Measurements from ENCODE around the gene FEN1. TPM values are rescaled to one million over a fixed set of nuclear protein-coding genes. Genes with fewer than 3 reads are reported as not detected.

FEN1 gene
- total RNA-seq, 1 donor, result 43.3 TPM

- no peak for DNase-seq (ENCODE audit: low read depth)
- no peak overlapping the region for H3K4me3 ChIP-seq (ENCODE audit: low read depth, low read length)
- TF ChIP-seq CTCF (IDR thresholded peaks at IDR 0.05; ENCODE audit: insufficient read depth, low read length), result no peak
Observed at GRCh38 chr11:61836193-61836592, 43.5 kb downstream of the FEN1 start.

- TF ChIP-seq CTCF (IDR thresholded peaks at IDR 0.05; ENCODE audit: insufficient read depth, low read length), result no peak
- no peak for DNase-seq (ENCODE audit: low read depth)
- H3K4me3 ChIP-seq (ENCODE audit: low read depth, low read length), result no peak overlapping the region
Observed at GRCh38 chr11:61837411-61838005, 44.8 kb downstream of the FEN1 start.

- TF ChIP-seq CTCF (IDR thresholded peaks at IDR 0.05; ENCODE audit: insufficient read depth, low read length), result no peak
- no peak for DNase-seq (ENCODE audit: low read depth)
- H3K4me3 ChIP-seq (ENCODE audit: low read depth, low read length), result no peak overlapping the region
Observed at GRCh38 chr11:61838501-61838900, 45.8 kb downstream of the FEN1 start.

- TF ChIP-seq CTCF (IDR thresholded peaks at IDR 0.05; ENCODE audit: insufficient read depth, low read length), result no peak
- no peak overlapping the region for H3K4me3 ChIP-seq (ENCODE audit: low read depth, low read length)
- DNase-seq (ENCODE audit: low read depth), result no peak
Observed at GRCh38 chr11:61838921-61839320, 46.2 kb downstream of the FEN1 start.

- DNase-seq (ENCODE audit: low read depth), result no peak
- no peak for TF ChIP-seq CTCF (IDR thresholded peaks at IDR 0.05; ENCODE audit: insufficient read depth, low read length)
Observed at GRCh38 chr11:61839742-61840141, 47.0 kb downstream of the FEN1 start.

GRCh38 chr11:61840371-61840770, 47.7 kb downstream of the FEN1 start:
- no peak for DNase-seq (ENCODE audit: low read depth)
- TF ChIP-seq CTCF (IDR thresholded peaks at IDR 0.05; ENCODE audit: insufficient read depth, low read length), result no peak
- no peak overlapping the region for H3K4me3 ChIP-seq (ENCODE audit: low read depth, low read length)

More at GRCh38 chr11:61839742-61840141, 47.0 kb downstream of the FEN1 start:
- no peak overlapping the region for H3K4me3 ChIP-seq (ENCODE audit: low read depth, low read length)

Measured in fibroblast of the aortic adventitia (primary cell).